HepG2 (cell line): ENCODE data around the gene BCL2L11. TPM values are rescaled to one million over a fixed set of nuclear protein-coding genes. Genes with fewer than 3 reads are reported as not detected.

Experiments
- ATAC-seq: fragments of 200-7000 bp; cut with Tn5 transposase; 3 replicates; pipeline ENCODE4 v1.9.1; 2020; ENCODE audit warnings: mild to moderate bottlenecking, moderate library complexity
- BruUV-seq: library from RNA; stranded (reverse); fragments of 400-500 nt; replicated peaks from 2 replicates; lab custom pipeline; 2021; lab: Mats Ljungman, UMichigan
- CTCF ChIA-PET: fragments of 300-600 bp; formaldehyde crosslinking; extraction: SDS; loops from one replicate; lab custom pipeline; 2021; ENCODE audit warnings: low total read pairs, inconsistent platforms, low intra/inter-chr PET ratio; lab: Yijun Ruan, JAX
- POLR2A ChIA-PET: fragments of 350-600 bp; sonication (Branson Sonifier 250); formaldehyde crosslinking; loops from one replicate; lab custom pipeline; 2020; ENCODE audit warnings: antibody characterized with exemption, inconsistent platforms; lab: Yijun Ruan, JAX
- DNase-seq: peaks from one replicate; pipeline ENCODE4 v3.0.0-alpha.2; 2015; ENCODE audit warnings: low spot score
- FAIRE-seq: peaks from 3 replicates; lab custom pipeline; 2011; peaks lifted over from hg19 to GRCh38; lab: Jason Lieb, UNC
- H2AFZ ChIP-seq: one replicate; pipeline ENCODE4 v1.6.1; 2011; ENCODE audit warnings: low read length, inconsistent platforms
- H3K27ac ChIP-seq: fragments of 300-600 bp; 3 replicates; pipeline ENCODE4 v1.8.0; 2011; ENCODE audit warnings: mixed run types, mild to moderate bottlenecking, mixed read lengths, low read length, inconsistent platforms; ENCODE audit not compliant: insufficient read depth; ENCODE audit errors: extremely low read length
- H3K27me3 ChIP-seq, 2 experiments: fragments of 200-600 bp in 1 of 2; 2 replicates in 1 of 2; 3 replicates in 1 of 2; pipeline versions ENCODE4 v1.6.0 to v1.8.0; 2011; ENCODE audit warnings: low read length in 2 of 2, mild to moderate bottlenecking in 2 of 2, moderate library complexity in 2 of 2, inconsistent platforms in 1 of 2; ENCODE audit not compliant: insufficient read depth in 2 of 2, control insufficient read depth in 1 of 2
- H3K36me3 ChIP-seq, 2 experiments: fragments of 200-600 bp in 1 of 2; replicated peaks in 1 of 2; 2 replicates in 1 of 2; 3 replicates in 1 of 2; pipeline versions ENCODE4 v1.5.1 to v1.8.0; 2011; ENCODE audit warnings: low read length in 2 of 2, inconsistent platforms in 1 of 2; ENCODE audit not compliant: insufficient read depth in 2 of 2, control insufficient read depth in 1 of 2
- H3K4me1 ChIP-seq: 2 replicates; pipeline ENCODE4 v1.5.1; 2012; ENCODE audit warnings: low read length, inconsistent platforms; ENCODE audit not compliant: insufficient read depth
- H3K4me2 ChIP-seq: 2 replicates; pipeline ENCODE4 v1.6.0; 2011; ENCODE audit warnings: low read depth, low read length, inconsistent platforms
- H3K4me3 ChIP-seq, 3 experiments: fragments of 200-600 bp in 1 of 3; sonication (generic), shearing (Covaris generic) in 1 of 3; replicated peaks in 1 of 3; 2 replicates each; pipeline ENCODE4 v1.5.1; 2011 to 2016; ENCODE audit warnings: low read length in 3 of 3, inconsistent platforms in 2 of 3, low read depth in 2 of 3, mild to moderate bottlenecking in 2 of 3, control low read depth in 1 of 3, mixed read lengths in 1 of 3; ENCODE audit not compliant: insufficient read depth in 1 of 3
- H3K79me2 ChIP-seq: one replicate; pipeline ENCODE4 v1.6.1; 2011; ENCODE audit warnings: low read length, inconsistent platforms; ENCODE audit not compliant: insufficient read depth
- H3K9ac ChIP-seq: 2 replicates; pipeline ENCODE4 v1.6.0; 2011; ENCODE audit warnings: mild to moderate bottlenecking, low read depth, low read length, inconsistent platforms; ENCODE audit not compliant: insufficient read depth
- H3K9me3 ChIP-seq: 2 replicates; pipeline ENCODE4 v1.5.1; 2012; ENCODE audit warnings: mild to moderate bottlenecking, low read length
- H4K20me1 ChIP-seq: 2 replicates; pipeline ENCODE4 v1.6.0; 2011; ENCODE audit warnings: inconsistent platforms, mild to moderate bottlenecking, low read length, moderate library complexity; ENCODE audit not compliant: insufficient read depth
- ERF ChIP-seq: IDR thresholded peaks from 2 replicates; pipeline ENCODE4 v1.6.1; 2018; ENCODE audit warnings: missing biosample characterization, missing genetic modification reagents
- FIP1L1 ChIP-seq: fragments of 200-400 bp; formaldehyde crosslinking; IDR thresholded peaks from 2 replicates; pipeline ENCODE4 v1.6.1; 2018; ENCODE audit warnings: low read depth, mild to moderate bottlenecking, low read length, moderate library complexity, borderline replicate concordance; ENCODE audit not compliant: insufficient read depth
- PAF1 ChIP-seq: IDR thresholded peaks from 2 replicates; pipeline ENCODE4 v1.6.1; 2016; ENCODE audit warnings: missing genetic modification reagents, missing compliant biosample characterization
- SCMH1 ChIP-seq: sonication (generic); formaldehyde crosslinking; IDR thresholded peaks from 2 replicates; pipeline ENCODE4 v1.9.0; 2021; ENCODE audit warnings: missing genetic modification reagents, mild to moderate bottlenecking, borderline replicate concordance
- SSRP1 ChIP-seq: IDR thresholded peaks from 2 replicates; pipeline ENCODE4 v1.6.1; 2016; ENCODE audit warnings: control low read depth
- ZMYM4 ChIP-seq: sonication (generic); formaldehyde crosslinking; IDR thresholded peaks from 2 replicates; pipeline ENCODE4 v1.8.1; 2023; ENCODE audit warnings: mild to moderate bottlenecking, missing genetic modification reagents
- ZNF143 ChIP-seq: sonication (generic); formaldehyde crosslinking; IDR thresholded peaks from 2 replicates; pipeline ENCODE4 v1.4.0; 2020; ENCODE audit warnings: missing genetic modification reagents
- ZNF317 ChIP-seq: sonication (generic); formaldehyde crosslinking; IDR thresholded peaks from 2 replicates; pipeline ENCODE4 v1.5.0; 2020; ENCODE audit warnings: mild to moderate bottlenecking, missing genetic modification reagents
- ZNF446 ChIP-seq: sonication (generic); formaldehyde crosslinking; IDR thresholded peaks from 2 replicates; pipeline ENCODE4 v1.5.0; 2020; ENCODE audit warnings: mild to moderate bottlenecking, missing genetic modification reagents
- ZNF451 ChIP-seq: sonication (generic); formaldehyde crosslinking; IDR thresholded peaks from 2 replicates; pipeline ENCODE4 v1.5.0; 2020; ENCODE audit warnings: mild to moderate bottlenecking, missing genetic modification reagents
- ZNF737 ChIP-seq: sonication (generic); formaldehyde crosslinking; IDR thresholded peaks from 2 replicates; pipeline ENCODE4 v1.5.0; 2020; ENCODE audit warnings: missing genetic modification reagents, mild to moderate bottlenecking, borderline replicate concordance
- ZNF816 ChIP-seq: sonication (generic); formaldehyde crosslinking; IDR thresholded peaks from 2 replicates; pipeline ENCODE4 v1.8.0; 2022; ENCODE audit warnings: missing genetic modification reagents, mild to moderate bottlenecking, borderline replicate concordance
- WGBS: methylation state at CpG from one replicate; pipeline ENCODE4 v1.1.6; 2017; ENCODE audit warnings: low lambda C conversion rate; 5-methylcytosine and 5-hydroxymethylcytosine counted together
- in situ Hi-C: cut with HindIII; loops from 2 replicates; pipeline ENCODE4 v1.10.0; 2017; ENCODE audit warnings: low pct_unique_long_range_greater_than_20kb; ENCODE audit not compliant: extremely low pct_ligation_motif_present
- intact Hi-C: fragments of 100-400 bp; cut with micrococcal nuclease; formaldehyde crosslinking; loops from one replicate; pipeline ENCODE4 v1.10.0; 2022; ENCODE audit not compliant: unreplicated experiment
- polyA plus RNA-seq, 8 experiments: library from polyadenylated mRNA; depleted of rRNA in 3 of 8; stranded (reverse) in 7 of 8; unstranded in 1 of 8; fragments of >200 nt; fragmentation: Illumina TruSeq in 4 of 8; extraction: Trizol in 4 of 8; gene quantifications; 2 replicates each; pipeline versions ENCODE4 v1.2.1 to v1.2.3, GENCODE V29; 2011 to 2016; ENCODE audit warnings: low read depth in 4 of 8, missing spikeins in 1 of 8, mixed read lengths in 1 of 8; ENCODE audit not compliant: insufficient read depth in 1 of 8
- total RNA-seq, 5 experiments: library from RNA; depleted of rRNA; stranded (reverse); fragments of >200 nt; fragmentation: Illumina TruSeq; extraction: Trizol; gene quantifications; 2 replicates each; pipeline ENCODE4 v1.2.3, GENCODE V29; 2016; ENCODE audit warnings: low read depth in 1 of 5
- TF ChIP-seq, protein P1 (sequence below): sonication (generic); formaldehyde crosslinking; IDR thresholded peaks from 2 replicates; pipeline ENCODE4 v1.8.1; 2023; ENCODE audit warnings: mild to moderate bottlenecking, missing genetic modification reagents
- TF ChIP-seq, protein P2 (sequence below): sonication (generic); formaldehyde crosslinking; IDR thresholded peaks from 2 replicates; pipeline ENCODE4 v1.5.1; 2020; ENCODE audit warnings: mild to moderate bottlenecking, missing genetic modification reagents, moderate library complexity
- TF ChIP-seq, protein P3 (sequence below): sonication (generic); formaldehyde crosslinking; IDR thresholded peaks from 2 replicates; pipeline ENCODE4 v1.8.0; 2022; ENCODE audit warnings: missing genetic modification reagents, mild to moderate bottlenecking, borderline replicate concordance
- TF ChIP-seq, protein P4 (sequence below): sonication (generic); formaldehyde crosslinking; IDR thresholded peaks from 2 replicates; pipeline ENCODE4 v1.4.0; 2020; ENCODE audit warnings: missing genetic modification reagents

The BCL2L11 gene
- total and polyA plus RNA-seq, 2 of the 13 experiments (the other 11 are each of a cell fraction or from before 2014, with no cell fraction given) = 6.1 to 9.7 TPM

DNA sequence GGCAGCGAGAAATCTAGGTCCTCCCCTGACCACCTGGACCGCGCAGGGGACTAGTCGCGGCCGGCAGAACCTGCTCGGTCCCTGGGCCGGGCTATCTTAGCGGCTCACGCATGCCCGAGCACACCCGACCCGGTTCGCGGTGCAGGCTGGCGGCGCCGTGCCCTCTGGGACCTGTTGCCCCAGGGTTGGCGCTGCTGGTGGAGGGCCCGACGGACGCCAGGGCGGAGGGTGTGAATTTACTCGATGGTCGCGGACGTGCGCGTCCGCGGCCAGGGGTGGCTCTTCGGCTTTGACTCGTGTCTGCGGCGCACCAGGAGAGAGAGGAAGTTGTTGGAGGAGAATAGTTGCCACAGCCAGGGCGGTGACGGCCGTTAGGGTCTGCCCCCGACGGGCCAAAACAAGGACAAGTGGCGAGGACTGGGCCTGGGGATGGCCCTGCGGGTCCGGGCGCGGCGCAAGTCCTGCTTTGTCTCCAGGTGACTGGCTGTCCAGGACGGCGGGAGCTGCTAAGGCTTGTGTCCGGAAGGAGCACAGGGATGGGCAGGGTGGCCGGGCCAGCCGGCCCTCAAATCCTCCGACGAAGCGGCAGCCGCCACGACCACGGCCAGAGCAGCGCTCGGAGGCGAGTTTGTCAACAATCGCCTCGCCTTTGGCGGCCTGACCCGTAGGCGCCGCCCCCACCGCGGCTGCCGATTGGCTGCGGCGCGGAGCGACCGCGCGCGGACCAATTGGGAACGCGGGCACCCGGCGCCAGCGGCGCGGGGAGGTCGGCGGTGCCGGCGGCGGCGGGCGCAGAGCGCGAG, 1.3 kb downstream of the BCL2L11 start:
- Histone ChIP-seq H3K4me2 (peak overlapping the region; percentile 85), H3K9ac (peak overlapping the region; percentile 80), H3K27me3 (no peaks in the 10 kb centered on the region; a peak in 1 of 5 replicates), H3K4me1 (peaks cover 50% of the 10 kb centered on the region), H3K79me2 (peaks cover 51% of the 10 kb centered on the region), H3K4me3 (peak overlapping the region; percentile 86 to 96 (median 93)), H3K36me3 (peaks cover 9 to 32% of the 10 kb centered on the region in 2 experiments; a peak in 4 of 5 replicates), H4K20me1 (0 out of 2 replicates have a peak, but pooled peaks cover 4% of the 10 kb centered on the region), H3K27ac (peak overlapping the region; percentile 77), H3K9me3 (no peaks in the 10 kb centered on the region), H2AFZ (no peak overlapping the region)
- 0% methylated on average over 24 of the region's 93 CpGs for WGBS
- ChIA-PET POLR2A (interaction anchor here (1.0 to 2.2 kb wide), 12 partner anchors 11 to 581 kb away, joined by 3 to 17 read pairs (median 6); no protein-coding TSS in a partner anchor), CTCF (no interaction called here)
- TSS peak; percentile 22 for BruUV-seq
- intact Hi-C loops (loop anchor here (2.0 to 10.0 kb wide), 3 partner anchors 15 to 453 kb away; no protein-coding TSS in a partner anchor), in situ Hi-C loops (no loop called here)
- DNase-seq = peak; percentile 86
- peak; percentile 78 for FAIRE-seq
- ATAC-seq = peak; percentile 77
- TF ChIP-seq SCMH1 = no peak
- no peak for TF ChIP-seq ZNF143 (CRISPR knock-in tag)
- TF ChIP-seq ZNF451 (CRISPR knock-in tag) = peak; percentile 6; the same call in 1 of the 2 replicates
- TF ChIP-seq ZNF737 = no peak; the same call in 1 of the 2 replicates
- no peak for TF ChIP-seq SSRP1 (CRISPR knock-in tag)
- TF ChIP-seq, protein P1, sequence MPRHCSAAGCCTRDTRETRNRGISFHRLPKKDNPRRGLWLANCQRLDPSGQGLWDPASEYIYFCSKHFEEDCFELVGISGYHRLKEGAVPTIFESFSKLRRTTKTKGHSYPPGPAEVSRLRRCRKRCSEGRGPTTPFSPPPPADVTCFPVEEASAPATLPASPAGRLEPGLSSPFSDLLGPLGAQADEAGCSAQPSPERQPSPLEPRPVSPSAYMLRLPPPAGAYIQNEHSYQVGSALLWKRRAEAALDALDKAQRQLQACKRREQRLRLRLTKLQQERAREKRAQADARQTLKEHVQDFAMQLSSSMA = peak; percentile 88
- TF ChIP-seq PAF1 (CRISPR knock-in tag) = no peak
- TF ChIP-seq, protein P2, sequence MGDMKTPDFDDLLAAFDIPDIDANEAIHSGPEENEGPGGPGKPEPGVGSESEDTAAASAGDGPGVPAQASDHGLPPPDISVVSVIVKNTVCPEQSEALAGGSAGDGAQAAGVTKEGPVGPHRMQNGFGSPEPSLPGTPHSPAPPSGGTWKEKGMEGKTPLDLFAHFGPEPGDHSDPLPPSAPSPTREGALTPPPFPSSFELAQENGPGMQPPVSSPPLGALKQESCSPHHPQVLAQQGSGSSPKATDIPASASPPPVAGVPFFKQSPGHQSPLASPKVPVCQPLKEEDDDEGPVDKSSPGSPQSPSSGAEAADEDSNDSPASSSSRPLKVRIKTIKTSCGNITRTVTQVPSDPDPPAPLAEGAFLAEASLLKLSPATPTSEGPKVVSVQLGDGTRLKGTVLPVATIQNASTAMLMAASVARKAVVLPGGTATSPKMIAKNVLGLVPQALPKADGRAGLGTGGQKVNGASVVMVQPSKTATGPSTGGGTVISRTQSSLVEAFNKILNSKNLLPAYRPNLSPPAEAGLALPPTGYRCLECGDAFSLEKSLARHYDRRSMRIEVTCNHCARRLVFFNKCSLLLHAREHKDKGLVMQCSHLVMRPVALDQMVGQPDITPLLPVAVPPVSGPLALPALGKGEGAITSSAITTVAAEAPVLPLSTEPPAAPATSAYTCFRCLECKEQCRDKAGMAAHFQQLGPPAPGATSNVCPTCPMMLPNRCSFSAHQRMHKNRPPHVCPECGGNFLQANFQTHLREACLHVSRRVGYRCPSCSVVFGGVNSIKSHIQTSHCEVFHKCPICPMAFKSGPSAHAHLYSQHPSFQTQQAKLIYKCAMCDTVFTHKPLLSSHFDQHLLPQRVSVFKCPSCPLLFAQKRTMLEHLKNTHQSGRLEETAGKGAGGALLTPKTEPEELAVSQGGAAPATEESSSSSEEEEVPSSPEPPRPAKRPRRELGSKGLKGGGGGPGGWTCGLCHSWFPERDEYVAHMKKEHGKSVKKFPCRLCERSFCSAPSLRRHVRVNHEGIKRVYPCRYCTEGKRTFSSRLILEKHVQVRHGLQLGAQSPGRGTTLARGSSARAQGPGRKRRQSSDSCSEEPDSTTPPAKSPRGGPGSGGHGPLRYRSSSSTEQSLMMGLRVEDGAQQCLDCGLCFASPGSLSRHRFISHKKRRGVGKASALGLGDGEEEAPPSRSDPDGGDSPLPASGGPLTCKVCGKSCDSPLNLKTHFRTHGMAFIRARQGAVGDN (CRISPR knock-in tag) = peak; percentile 85
- TF ChIP-seq, protein P3, sequence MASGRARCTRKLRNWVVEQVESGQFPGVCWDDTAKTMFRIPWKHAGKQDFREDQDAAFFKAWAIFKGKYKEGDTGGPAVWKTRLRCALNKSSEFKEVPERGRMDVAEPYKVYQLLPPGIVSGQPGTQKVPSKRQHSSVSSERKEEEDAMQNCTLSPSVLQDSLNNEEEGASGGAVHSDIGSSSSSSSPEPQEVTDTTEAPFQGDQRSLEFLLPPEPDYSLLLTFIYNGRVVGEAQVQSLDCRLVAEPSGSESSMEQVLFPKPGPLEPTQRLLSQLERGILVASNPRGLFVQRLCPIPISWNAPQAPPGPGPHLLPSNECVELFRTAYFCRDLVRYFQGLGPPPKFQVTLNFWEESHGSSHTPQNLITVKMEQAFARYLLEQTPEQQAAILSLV (CRISPR knock-in tag) = no peak
- TF ChIP-seq, protein P4, sequence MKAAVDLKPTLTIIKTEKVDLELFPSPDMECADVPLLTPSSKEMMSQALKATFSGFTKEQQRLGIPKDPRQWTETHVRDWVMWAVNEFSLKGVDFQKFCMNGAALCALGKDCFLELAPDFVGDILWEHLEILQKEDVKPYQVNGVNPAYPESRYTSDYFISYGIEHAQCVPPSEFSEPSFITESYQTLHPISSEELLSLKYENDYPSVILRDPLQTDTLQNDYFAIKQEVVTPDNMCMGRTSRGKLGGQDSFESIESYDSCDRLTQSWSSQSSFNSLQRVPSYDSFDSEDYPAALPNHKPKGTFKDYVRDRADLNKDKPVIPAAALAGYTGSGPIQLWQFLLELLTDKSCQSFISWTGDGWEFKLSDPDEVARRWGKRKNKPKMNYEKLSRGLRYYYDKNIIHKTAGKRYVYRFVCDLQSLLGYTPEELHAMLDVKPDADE (CRISPR knock-in tag) = no peak
- TF ChIP-seq ZNF816 (CRISPR knock-in tag) = peak; percentile 59; the same call in 1 of the 2 replicates
- TF ChIP-seq ERF (CRISPR knock-in tag) = no peak; the same call in none of the 2 replicates
- 0 out of 2 replicates have a peak, but pooled peaks have one; percentile 30 for TF ChIP-seq ZNF446
- TF ChIP-seq FIP1L1 = no peak
- peak; percentile 70 for TF ChIP-seq ZMYM4
- peak; percentile 75 for TF ChIP-seq ZNF317 (CRISPR knock-in tag)
